NT2/D1 (cell line): Measurements from ENCODE around the gene LCTL.

Experiments used
- SUZ12 ChIP-seq: IDR thresholded peaks from 2 replicates; pipeline ENCODE4 v1.6.1; 2011; ENCODE audit not compliant: insufficient read length, insufficient read depth; ENCODE audit errors: extremely low read depth
- YY1 ChIP-seq: IDR thresholded peaks from 2 replicates; pipeline ENCODE4 v1.6.1; 2011; ENCODE audit not compliant: insufficient read length, insufficient read depth
- ZNF274 ChIP-seq: IDR thresholded peaks from 2 replicates; pipeline ENCODE4 v1.6.1; 2011; ENCODE audit warnings: mild to moderate bottlenecking, low read depth, low read length

GRCh38 chr15:66587749-66588148 lies 22.0 kb upstream of the LCTL start:
- TF ChIP-seq ZNF274 (no peak), SUZ12 (no peak), YY1 (no peak)
